NCI-H2227 treated with DMSO at 0.1 percent for 48 hours (cell line): Measurements from ENCODE around the gene B3GAT1.

Source experiments
- DNase-seq: peaks from one replicate; lab custom pipeline; 2025; lab: John Stamatoyannopoulos, UW

B3GAT1 gene

DNA sequence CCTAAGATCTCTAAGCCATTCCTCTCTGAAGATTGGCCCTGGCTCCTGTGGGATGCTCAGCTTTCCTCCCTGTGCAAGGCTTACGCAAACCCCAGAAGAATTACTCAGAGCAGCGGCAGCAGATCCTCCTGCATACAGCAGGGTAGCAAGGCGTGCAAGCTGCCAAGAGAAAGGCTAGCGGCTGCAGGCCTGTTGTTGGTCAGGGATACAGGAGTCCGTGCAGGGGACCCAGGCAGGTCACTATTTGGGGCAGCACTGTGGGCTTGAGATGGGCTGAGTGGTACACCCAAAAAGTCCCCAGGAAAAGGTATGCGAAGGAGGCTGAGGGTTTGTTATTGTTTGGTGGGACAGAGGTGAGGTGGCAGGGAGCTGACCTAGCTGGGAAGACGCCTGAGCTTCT lies 78.7 kb downstream of the B3GAT1 start:
- DNase-seq: no peak

DNA sequence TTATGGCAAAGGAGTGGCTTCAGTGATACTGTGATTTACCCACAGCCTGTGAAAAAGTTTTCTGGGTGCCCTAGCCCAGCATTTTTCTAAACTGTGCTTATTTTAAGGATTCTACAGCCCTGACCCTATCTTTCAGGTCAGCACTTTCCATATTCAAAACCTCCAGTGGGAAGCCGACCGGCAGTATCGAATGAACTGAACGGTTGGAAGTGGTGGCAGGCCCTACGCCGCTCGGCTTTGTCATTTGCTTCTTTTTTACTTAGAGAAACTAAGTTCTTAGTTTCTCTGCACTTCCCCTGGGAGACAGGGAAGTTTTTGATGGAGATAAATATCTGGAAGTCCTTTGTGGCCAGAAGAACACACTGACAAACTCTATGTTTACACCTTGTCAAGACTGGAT lies 79.3 kb downstream of the B3GAT1 start:
- DNase-seq: no peak

- no peak for DNase-seq
Observed at GRCh38 chr11:134332189-134332631, 79.8 kb downstream of the B3GAT1 start.

DNA sequence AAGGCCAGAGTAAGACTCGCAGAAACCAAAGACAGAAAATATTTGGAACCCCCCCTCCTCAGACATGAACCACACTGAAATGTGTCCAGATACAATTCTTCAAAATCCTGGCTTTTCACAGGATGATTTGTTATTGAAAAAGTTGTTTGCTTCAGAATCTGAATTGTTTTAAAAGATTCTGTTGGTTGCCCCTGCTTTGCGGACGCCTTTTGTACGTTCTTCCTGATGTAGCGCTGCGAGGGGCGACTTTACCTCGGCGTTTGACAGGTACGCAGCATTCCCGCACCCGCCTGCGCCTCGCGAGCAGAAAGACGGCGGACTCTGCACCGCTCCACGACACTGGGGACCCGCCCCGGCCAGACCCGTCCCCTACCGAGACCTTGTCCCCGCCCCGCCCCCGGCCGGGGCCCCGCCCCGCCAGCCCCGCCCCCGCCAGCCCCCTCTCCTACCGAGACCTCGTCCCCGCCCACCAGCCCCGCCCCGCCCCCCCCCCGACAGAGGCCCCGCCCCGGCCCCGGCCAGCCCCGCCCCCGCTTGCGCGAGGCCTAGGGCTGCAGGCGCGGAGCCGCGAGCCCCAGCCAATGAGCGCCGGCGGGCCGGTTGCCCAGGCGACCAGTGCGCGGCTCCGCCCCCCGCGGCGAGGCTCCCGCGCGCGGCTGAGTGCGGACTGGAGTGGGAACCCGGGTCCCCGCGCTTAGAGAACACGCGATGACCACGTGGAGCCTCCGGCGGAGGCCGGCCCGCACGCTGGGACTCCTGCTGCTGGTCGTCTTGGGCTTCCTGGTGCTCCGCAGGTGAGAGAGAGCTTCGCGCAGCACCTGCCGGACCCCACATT lies 80.5 kb downstream of the B3GAT1 start, which contains the start of gene GLB1L2:
Gene GLB1L2, plus strand, starts transcription at position 635 of the 835 bp plus-strand sequence. Its CDS starts 74 bp downstream, at position 709.
- peak; percentile 42 for DNase-seq

DNA sequence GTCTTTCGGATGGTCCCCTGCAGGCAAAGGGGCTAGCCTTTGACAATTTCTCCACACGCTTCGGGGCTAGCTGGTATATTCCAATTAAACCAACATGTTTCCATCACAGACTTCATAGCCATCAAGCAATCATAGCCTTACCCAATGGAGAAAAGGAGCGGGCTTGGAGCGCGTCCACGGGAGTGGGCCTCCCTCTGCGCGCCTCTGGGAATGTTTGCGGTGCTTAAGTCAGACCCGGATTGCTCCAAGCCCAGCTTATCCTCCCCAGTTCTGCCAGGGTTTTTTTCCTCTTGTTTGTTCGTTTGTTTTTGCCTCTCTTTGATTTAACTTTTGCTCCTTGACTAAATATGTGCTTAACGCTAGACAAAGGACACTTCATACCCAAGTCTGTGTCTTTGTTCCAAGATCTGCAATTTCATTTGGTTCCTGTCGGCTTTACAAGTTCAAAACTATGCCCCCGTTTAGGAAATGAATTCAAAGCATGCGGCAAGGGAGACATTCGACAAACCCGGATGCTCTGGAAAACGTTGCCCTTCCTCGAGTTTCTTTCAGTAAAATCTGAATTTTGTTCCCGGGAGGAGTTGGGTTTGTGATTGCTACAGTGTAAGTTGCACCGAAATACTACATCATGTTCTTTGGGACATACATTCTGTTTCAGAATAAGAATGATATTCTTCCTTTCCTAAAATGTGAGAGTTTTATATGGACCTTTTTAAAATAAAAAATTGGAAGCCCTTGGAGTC lies 81.3 kb downstream of the B3GAT1 start:
- no peak for DNase-seq
